ENCODE results near the gene N4BP3. TPM values are rescaled to one million over a fixed set of nuclear protein-coding genes. Genes with fewer than 3 reads are reported as not detected.
A peak's percentile ranks its signal among the peaks of the same experiment; 100 is the strongest.
"Not testable (repeated sequence)": the region's sequence is repeated elsewhere in the genome, so short reads cannot be mapped to it uniquely, and the experiment has no call there.

Gene N4BP3
- total RNA-seq, 2 experiments from 2014 or later = 5.3 to 5.4 TPM

DNA sequence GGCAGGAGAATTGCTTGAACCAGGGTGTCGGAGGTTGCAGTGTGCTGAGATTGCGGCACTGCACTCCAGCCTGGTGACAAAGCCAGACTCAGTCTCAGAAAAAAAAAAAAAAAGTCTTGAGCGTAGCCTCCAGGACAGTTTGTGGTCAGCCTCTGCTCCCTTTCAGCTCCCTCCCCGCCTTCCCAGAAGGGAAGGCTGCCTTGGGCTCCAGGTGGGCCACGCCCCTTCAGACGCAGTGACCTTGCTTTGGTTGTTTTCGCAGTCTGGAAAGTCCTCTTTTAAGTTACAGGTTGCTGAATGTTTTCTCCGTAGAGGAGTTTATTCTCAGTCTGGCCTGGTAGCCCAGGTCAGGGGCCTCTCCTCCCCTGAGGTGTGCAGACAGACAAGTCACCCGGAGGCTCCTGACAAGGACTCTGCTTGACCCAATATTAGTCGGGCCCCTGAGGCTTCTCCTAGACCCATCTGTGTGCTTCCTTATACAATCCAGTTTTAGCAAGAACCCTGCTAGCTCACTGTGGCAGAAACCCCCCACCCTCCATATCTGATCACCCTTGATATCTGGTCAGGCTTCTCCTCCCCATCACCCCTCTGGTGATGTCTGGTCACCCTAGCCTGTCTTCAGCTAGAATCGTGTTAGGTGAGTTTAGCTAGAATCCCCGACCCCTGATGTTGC, 31.6 kb upstream of the N4BP3 start:
- H3K36me3 Mint-ChIP-seq = no peaks in the 10 kb centered on the region
- POLR2A ChIA-PET = no interaction called here
- ATAC-seq (ENCODE audit: low read depth) (no peak), DNase-seq (no peak)
- H3K4me1 Mint-ChIP-seq = peaks cover 2% of the 10 kb centered on the region
- H3K27ac Mint-ChIP-seq = no peak overlapping the region
- peaks cover 11% of the 10 kb centered on the region for H3K27me3 Mint-ChIP-seq
- no peak overlapping the region for H3K4me3 Mint-ChIP-seq
- H3K9me3 Mint-ChIP-seq = no peaks in the 10 kb centered on the region

DNA sequence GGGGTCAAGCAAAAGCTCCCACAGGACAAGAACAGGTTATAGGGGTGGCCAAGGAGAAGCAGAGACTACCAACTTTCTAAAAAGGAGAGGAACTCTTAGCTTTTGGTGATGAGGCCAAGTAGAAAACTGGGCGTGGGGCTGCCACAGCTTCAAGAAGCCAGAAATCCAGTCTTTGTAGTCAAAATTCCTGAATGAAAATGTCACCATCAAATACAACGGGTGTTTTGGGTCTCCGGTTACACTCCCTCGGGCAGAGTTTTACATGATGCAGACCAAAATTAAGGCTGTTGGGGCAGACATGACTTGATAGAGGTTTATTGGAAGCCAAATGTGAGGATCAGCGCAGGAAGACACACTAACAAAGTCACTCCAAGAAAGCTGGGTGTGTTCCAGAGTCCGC, 29.4 kb upstream of the N4BP3 start:
- ATAC-seq (ENCODE audit: low read depth) = no peak
- Mint-ChIP-seq H3K4me3 (no peak overlapping the region), H3K9me3 (no peaks in the 10 kb centered on the region), H3K4me1 (peaks cover 2% of the 10 kb centered on the region), H3K27ac (no peak overlapping the region), H3K36me3 (no peaks in the 10 kb centered on the region), H3K27me3 (peaks cover 11% of the 10 kb centered on the region)
- POLR2A ChIA-PET = interaction anchor here (0.6 kb wide), 1 partner anchor 8 kb away, joined by 3 read pairs; no protein-coding TSS in a partner anchor
- DNase-seq = no peak

DNA sequence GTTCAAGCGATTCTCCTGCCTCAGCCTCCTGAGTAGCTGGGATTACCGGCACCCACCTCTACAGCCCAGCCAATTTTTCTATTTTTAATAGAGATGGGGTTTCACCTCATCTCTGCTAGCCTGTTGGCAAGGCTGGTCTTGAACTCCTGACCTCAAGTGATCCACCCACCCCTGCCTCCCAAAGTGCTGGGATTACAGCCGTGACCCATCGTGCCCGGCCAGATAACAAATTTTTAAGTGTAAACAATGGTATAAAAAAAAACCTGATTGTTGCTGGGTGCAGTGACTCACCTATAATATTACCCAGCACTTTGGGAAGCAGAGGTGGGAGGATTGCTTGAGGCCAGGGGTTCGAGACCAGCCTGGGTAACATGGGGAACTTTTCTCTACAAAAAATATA, 28.0 kb upstream of the N4BP3 start:
- ATAC-seq (ENCODE audit: low read depth) (no peak), DNase-seq (no peak)
- H3K9me3 Mint-ChIP-seq = no peaks in the 10 kb centered on the region
- H3K4me3 Mint-ChIP-seq = no peak overlapping the region
- H3K27ac Mint-ChIP-seq = no peak overlapping the region
- H3K36me3 Mint-ChIP-seq = no peaks in the 10 kb centered on the region
- POLR2A ChIA-PET = no interaction called here
- H3K4me1 Mint-ChIP-seq = peaks cover 4% of the 10 kb centered on the region
- peaks cover 9% of the 10 kb centered on the region for H3K27me3 Mint-ChIP-seq

DNA sequence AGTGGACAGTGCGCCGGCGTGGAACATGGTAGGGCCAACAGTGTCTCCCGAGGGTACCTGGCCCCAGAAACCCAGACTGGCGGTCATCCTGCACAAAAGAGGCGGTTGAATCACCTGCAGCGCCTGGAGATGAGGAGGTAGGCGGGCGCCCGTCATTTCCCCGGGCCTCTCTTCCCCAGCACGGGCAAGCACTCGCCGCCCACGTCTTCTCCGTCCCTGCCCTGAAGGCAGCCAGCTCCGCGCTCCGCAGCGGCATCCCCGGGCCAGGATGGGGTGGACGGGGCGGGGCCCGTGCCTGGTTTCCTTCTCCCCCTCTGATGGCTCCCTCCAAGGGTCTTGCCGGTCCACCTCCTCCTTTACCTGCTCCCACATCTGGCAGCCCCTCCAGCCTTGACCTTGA, 27.1 kb upstream of the N4BP3 start:
- Mint-ChIP-seq H3K9me3 (no peaks in the 10 kb centered on the region), H3K27ac (no peak overlapping the region), H3K4me3 (no peak overlapping the region), H3K4me1 (peaks cover 4% of the 10 kb centered on the region), H3K36me3 (peaks cover 1% of the 10 kb centered on the region), H3K27me3 (peaks cover 9% of the 10 kb centered on the region)
- no peak for ATAC-seq (ENCODE audit: low read depth)
- no peak for DNase-seq
- POLR2A ChIA-PET = no interaction called here

DNA sequence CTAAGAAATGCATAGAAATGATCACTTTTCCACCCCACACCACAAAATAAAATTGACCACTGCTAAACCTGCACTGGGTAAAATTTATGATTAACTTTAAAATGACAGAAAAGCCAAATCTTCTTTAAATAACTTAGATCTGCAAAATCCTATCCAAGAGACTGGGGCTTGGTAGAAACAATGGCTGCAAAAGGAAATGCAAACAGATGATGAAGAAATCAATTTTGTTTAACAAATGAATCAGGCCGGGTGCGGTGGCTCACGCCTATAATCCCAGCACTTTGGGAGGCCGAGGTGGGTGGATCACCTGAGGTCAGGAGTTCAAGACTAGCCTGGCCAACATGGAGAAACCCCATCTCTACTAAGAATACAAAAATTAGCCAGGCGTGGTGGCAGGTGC, 26.1 kb upstream of the N4BP3 start:
- H3K36me3 Mint-ChIP-seq; DNase-seq; ATAC-seq (ENCODE audit: low read depth); H3K9me3 Mint-ChIP-seq; POLR2A ChIA-PET; H3K4me3 Mint-ChIP-seq; H3K4me1 Mint-ChIP-seq; H3K27ac Mint-ChIP-seq; H3K27me3 Mint-ChIP-seq: not testable (repeated sequence)

DNA sequence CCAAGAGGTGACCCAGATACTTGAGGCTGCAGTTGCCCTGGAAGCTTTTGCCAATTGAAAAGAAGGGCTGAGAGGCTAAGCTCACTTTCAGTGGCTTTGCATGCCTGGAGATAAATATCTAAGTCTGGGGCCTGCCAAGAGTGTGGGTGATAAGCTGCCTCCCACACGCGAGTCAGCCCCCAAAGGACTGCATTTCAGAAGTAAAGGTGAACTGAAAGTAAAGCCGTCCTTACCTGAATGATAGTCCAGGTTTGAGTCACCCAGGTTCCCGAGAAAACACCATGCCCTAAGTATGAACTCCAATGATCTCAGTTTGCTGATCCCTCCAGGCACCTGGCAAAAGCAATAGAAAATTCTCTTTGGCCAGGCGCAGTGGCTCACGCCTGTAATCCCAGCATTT, 22.5 kb upstream of the N4BP3 start:
- H3K4me3 Mint-ChIP-seq = no peak overlapping the region
- no peaks in the 10 kb centered on the region for H3K9me3 Mint-ChIP-seq
- H3K4me1 Mint-ChIP-seq = peaks cover 11% of the 10 kb centered on the region
- no peak overlapping the region for H3K27ac Mint-ChIP-seq
- DNase-seq = no peak
- peaks cover 3% of the 10 kb centered on the region for H3K36me3 Mint-ChIP-seq
- peaks cover 1% of the 10 kb centered on the region for H3K27me3 Mint-ChIP-seq
- ATAC-seq (ENCODE audit: low read depth) = no peak
- POLR2A ChIA-PET = no interaction called here

DNA sequence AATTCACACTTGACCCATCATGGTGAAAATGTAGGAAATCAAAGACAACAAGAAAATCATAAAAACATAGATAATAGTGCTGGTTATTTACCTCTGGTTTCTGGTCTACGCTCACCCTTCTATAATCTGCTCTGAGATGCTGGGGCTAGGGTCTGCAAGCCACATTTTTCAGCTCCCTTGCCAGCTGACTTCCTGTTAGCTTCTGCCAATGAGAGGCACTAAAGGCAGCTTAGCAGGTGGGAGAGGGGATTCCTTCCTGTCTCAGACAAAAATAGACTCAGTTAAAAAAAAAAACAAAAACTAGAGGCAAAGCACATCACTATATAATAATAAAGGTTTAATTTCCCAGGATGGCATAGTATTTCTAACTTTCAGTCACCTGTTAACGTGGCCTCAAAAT, 20.2 kb upstream of the N4BP3 start:
- Mint-ChIP-seq H3K36me3 (peaks cover 3% of the 10 kb centered on the region), H3K27me3 (peaks cover 6% of the 10 kb centered on the region), H3K27ac (no peak overlapping the region), H3K9me3 (peaks cover 3% of the 10 kb centered on the region), H3K4me3 (no peak overlapping the region), H3K4me1 (peaks cover 13% of the 10 kb centered on the region)
- POLR2A ChIA-PET = interaction anchor here (0.7 kb wide), 1 partner anchor 134 kb away, joined by 5 read pairs; no protein-coding TSS in a partner anchor
- ATAC-seq (ENCODE audit: low read depth) (no peak), DNase-seq (no peak)

DNA sequence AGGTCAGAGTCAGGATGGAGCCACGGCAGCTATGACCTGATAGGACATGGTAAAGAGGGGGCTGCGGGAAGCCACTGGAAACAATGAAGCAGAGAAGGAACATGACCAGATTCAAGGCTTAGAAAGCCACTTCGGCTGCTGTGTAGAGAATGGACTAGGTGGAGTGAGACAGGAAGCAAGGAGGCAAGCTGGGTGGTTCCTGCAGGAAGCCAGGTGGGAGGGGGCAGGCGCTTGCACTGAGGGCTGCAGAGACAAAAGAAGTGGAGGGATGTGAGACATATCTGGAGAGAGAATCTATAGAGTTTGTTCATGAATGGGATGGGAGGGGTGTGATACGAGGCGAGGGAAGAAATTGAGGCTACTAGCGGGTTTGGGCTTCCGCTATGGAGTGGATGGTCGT, 19.0 kb upstream of the N4BP3 start:
- Mint-ChIP-seq H3K27me3 (peaks cover 6% of the 10 kb centered on the region), H3K27ac (no peak overlapping the region), H3K4me1 (peaks cover 11% of the 10 kb centered on the region), H3K9me3 (peaks cover 3% of the 10 kb centered on the region), H3K36me3 (peaks cover 3% of the 10 kb centered on the region), H3K4me3 (peak overlapping the region; percentile 12)
- POLR2A ChIA-PET = interaction anchor here (0.6 kb wide), 1 partner anchor 21 kb away, joined by 4 read pairs; no protein-coding TSS in a partner anchor
- no peak for DNase-seq
- peak; percentile 45 for ATAC-seq (ENCODE audit: low read depth)

DNA sequence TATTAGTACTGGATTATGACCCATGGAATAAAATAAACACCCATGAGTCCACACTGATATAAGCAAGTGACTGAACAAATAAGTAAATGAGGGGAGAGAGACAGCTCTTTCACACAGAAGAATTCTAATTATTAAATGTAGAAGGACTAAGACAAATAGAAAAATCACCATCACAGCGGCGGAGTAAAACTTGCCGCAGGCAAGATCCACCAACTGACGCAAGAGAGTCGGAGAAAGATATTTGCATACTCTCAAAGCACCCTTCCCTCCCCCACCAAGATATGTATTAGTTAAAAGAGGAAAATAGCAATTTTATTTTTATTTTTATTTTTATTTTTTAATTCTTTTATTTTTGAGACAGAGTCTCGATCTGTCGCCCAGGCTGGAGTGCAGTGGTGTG, 14.6 kb upstream of the N4BP3 start:
- peaks cover 3% of the 10 kb centered on the region for H3K9me3 Mint-ChIP-seq
- DNase-seq (no peak), ATAC-seq (ENCODE audit: low read depth) (no peak)
- H3K36me3 Mint-ChIP-seq = no peaks in the 10 kb centered on the region
- H3K27ac Mint-ChIP-seq = no peak overlapping the region
- H3K4me1 Mint-ChIP-seq = peaks cover 9% of the 10 kb centered on the region
- peaks cover 4% of the 10 kb centered on the region for H3K27me3 Mint-ChIP-seq
- POLR2A ChIA-PET = no interaction called here
- H3K4me3 Mint-ChIP-seq = no peak overlapping the region

DNA sequence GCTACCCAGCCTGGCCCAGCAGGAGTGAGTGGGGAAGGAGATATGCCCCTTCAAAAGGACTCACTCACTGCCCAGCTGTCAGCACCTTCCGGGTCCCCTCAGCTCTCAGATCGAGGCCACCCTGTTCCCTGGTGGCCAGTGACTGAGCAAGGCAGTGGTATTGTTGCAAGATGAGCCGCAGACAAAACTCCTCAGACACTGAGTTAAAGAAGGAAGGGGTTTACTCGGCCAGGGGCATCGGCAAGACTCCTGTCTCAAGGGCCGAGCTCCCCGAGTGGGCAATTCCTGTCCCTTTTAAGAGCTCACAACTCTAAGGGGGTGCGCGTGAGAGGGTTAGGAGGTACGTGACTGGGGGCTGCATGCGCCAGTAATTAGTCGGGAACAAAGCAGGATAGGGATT, 9.7 kb upstream of the N4BP3 start:
- ATAC-seq (ENCODE audit: low read depth) (no peak), DNase-seq (no peak)
- peaks cover 3% of the 10 kb centered on the region for H3K27me3 Mint-ChIP-seq
- H3K27ac Mint-ChIP-seq = no peak overlapping the region
- H3K4me1 Mint-ChIP-seq = peaks cover 7% of the 10 kb centered on the region
- H3K4me3 Mint-ChIP-seq = no peak overlapping the region
- no peaks in the 10 kb centered on the region for H3K9me3 Mint-ChIP-seq
- H3K36me3 Mint-ChIP-seq = no peaks in the 10 kb centered on the region
- POLR2A ChIA-PET = no interaction called here

DNA sequence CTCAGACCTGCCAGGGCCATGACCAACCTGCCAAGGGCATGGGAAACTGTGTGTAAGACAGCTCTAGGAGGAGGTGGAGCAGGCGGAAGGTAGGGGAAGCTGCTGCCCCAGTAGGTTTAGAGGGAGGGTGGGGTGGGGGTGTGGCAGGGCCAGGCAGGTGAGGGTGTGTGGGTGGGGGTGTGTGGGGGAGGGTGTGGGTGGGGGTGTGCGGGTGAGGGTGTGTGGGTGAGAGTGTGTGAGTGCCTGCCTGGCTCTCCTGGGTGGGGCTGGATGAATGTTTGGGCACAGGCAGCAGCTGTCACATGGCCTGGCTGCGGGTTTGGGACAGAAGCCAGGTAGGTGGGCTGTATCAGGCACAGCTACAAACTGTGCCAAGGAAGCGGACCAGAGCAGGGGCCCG, 8.8 kb upstream of the N4BP3 start:
- no peak for ATAC-seq (ENCODE audit: low read depth)
- POLR2A ChIA-PET = no interaction called here
- Mint-ChIP-seq H3K9me3 (no peaks in the 10 kb centered on the region), H3K27ac (no peak overlapping the region), H3K36me3 (no peaks in the 10 kb centered on the region), H3K4me3 (no peak overlapping the region), H3K4me1 (peaks cover 11% of the 10 kb centered on the region), H3K27me3 (peaks cover 3% of the 10 kb centered on the region)
- no peak for DNase-seq

DNA sequence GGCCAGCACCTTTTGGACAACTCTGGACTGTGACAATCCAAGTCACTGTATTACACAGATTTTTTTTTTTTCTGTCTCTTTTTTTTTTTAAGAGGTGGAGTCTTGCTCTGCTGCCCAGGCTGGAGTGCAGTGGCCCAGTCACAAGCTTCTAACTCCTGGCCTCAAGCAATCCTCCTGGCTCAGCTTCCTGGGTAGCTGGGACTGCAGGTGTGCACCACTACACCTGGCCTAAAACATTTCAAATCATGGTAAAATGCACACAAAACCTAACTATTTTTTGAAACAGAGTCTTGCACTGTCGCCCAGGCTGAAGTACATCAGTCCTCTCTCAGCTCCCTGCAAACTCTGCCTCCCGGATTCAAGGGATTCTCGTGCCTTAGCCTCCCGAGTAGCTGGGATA, 7.2 kb upstream of the N4BP3 start:
- Mint-ChIP-seq H3K9me3 (no peaks in the 10 kb centered on the region), H3K4me1 (peaks cover 11% of the 10 kb centered on the region), H3K27me3 (peaks cover 10% of the 10 kb centered on the region), H3K36me3 (no peaks in the 10 kb centered on the region), H3K4me3 (no peak overlapping the region), H3K27ac (no peak overlapping the region)
- DNase-seq (no peak), ATAC-seq (ENCODE audit: low read depth) (no peak)
- POLR2A ChIA-PET = interaction anchor here (0.7 to 0.8 kb wide), 2 partner anchors 17 to 76 kb away, joined by 3 read pairs; no protein-coding TSS in a partner anchor

DNA sequence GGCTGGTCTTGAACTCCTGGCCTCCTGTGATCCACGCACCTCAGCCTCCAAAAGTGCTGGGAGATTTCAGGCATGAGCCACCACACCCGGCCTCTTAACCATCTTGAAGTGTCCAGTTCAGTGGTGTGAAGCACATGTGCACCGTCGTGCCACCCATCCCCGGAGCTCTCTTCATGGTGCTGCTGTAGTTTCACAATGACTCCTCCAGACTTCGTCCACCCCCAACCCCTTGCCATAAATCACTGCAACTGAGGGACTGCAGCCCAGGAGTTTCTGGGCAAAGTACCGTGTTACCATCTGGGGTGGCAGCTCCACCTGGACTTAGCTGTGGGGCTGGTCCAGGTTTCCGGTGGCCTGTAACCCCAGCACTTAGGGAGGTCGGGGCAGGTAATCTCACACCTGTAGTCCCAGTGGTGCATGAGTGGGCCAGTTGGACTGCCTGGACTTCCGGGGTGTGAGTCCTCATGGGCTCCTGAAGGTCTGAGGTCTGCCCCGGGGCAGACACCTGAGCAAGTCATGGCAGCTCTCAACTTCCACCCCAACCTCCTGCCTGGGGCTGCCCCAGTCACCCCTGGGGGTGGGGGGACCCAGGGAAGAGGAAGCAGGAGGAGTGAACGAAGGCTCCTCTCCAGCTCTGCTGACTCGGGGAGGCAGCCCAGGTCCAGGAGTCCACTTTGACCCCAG, 6.6 kb upstream of the N4BP3 start:
- POLR2A ChIA-PET = interaction anchor here (0.8 kb wide), 1 partner anchor 16 kb away, joined by 3 read pairs; no protein-coding TSS in a partner anchor
- DNase-seq (no peak), ATAC-seq (ENCODE audit: low read depth) (no peak)
- peaks cover 11% of the 10 kb centered on the region for H3K4me1 Mint-ChIP-seq
- H3K27ac Mint-ChIP-seq = no peak overlapping the region
- no peak overlapping the region for H3K4me3 Mint-ChIP-seq
- no peaks in the 10 kb centered on the region for H3K9me3 Mint-ChIP-seq
- H3K36me3 Mint-ChIP-seq = no peaks in the 10 kb centered on the region
- H3K27me3 Mint-ChIP-seq = peaks cover 10% of the 10 kb centered on the region

DNA sequence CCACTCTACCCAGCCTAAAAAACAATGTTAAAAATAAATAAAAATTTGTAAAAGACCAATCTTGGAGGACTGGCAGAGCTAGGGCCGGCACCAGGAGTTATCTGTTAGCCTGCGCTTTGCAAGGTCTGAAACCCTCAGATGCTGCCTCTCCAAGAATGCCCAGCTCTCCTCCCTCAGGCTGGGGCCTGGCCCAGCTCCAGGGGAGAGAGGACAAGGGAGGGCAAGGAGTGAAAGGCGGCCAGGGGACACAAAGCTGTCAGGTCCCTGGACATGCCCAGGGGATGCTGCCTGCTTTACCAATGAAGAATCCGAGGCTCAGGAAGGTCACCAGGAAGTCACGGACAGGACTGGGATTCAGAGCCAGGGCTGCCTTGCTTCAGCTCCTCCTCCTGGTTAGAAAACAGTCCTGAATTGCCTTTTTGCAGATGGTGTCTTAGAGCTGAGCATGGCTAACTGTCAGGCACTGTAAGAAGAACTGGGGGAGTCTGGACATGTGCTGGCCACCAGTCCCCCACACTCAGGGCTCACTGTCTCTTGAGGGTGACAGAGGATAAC, 5.5 kb upstream of the N4BP3 start:
- Mint-ChIP-seq H3K27ac (no peak overlapping the region), H3K4me3 (no peak overlapping the region), H3K27me3 (peaks cover 20% of the 10 kb centered on the region), H3K9me3 (no peaks in the 10 kb centered on the region), H3K36me3 (no peaks in the 10 kb centered on the region), H3K4me1 (peaks cover 15% of the 10 kb centered on the region)
- DNase-seq (no peak), ATAC-seq (ENCODE audit: low read depth) (no peak)
- POLR2A ChIA-PET = interaction anchor here (0.6 kb wide), 1 partner anchor 13 kb away, joined by 3 read pairs; no protein-coding TSS in a partner anchor

Measured in activated naive CD8-positive, alpha-beta T cell treated with anti-CD3 and anti-CD28 coated beads, Interleukin-2, amount 10 ng/mL, durations not matched to agents 7 days and 5 days (primary cell).